Endothelial cell of umbilical vein (primary cell): ENCODE data around the gene PITPNM3. TPM values are rescaled to one million over a fixed set of nuclear protein-coding genes. Genes with fewer than 3 reads are reported as not detected.

Experiments
- BruUV-seq: library from RNA; stranded (reverse); fragments of 400-500 nt; replicated peaks from 2 replicates; lab custom pipeline; 2021; lab: Mats Ljungman, UMichigan
- CTCF ChIA-PET: fragments of 300-600, 350-600 bp; sonication (Branson Sonifier 250); formaldehyde crosslinking; loops from one replicate; lab custom pipeline; 2021; ENCODE audit warnings: antibody characterized with exemption, inconsistent platforms; lab: Charles Lee
- POLR2A ChIA-PET: fragments of 300-600, 350-600 bp; sonication (Branson Sonifier 250); formaldehyde crosslinking; loops from one replicate; lab custom pipeline; 2021; ENCODE audit warnings: antibody characterized with exemption, inconsistent platforms; lab: Charles Lee
- DNase-seq: peaks from one replicate; pipeline ENCODE4 v3.0.0-alpha.2; 2011; ENCODE audit warnings: low read depth, low spot score
- FAIRE-seq: peaks from 2 replicates; lab custom pipeline; 2011; peaks lifted over from hg19 to GRCh38; lab: Jason Lieb, UNC
- H2AFZ ChIP-seq: 2 replicates; pipeline ENCODE4 v1.6.0; 2012; ENCODE audit warnings: low read depth, low read length, control low read depth, inconsistent platforms
- H3K27ac ChIP-seq: 2 replicates; pipeline ENCODE4 v1.5.1; 2011; ENCODE audit warnings: low read depth, mild to moderate bottlenecking, control low read depth, low read length, moderate library complexity; ENCODE audit not compliant: insufficient read depth
- H3K27me3 ChIP-seq, 2 experiments: 2 replicates each; pipeline versions ENCODE4 v1.6.0 to v1.6.1; 2011; ENCODE audit warnings: low read length in 2 of 2, mixed read lengths in 1 of 2; ENCODE audit not compliant: control insufficient read depth in 2 of 2, insufficient read depth in 2 of 2
- H3K36me3 ChIP-seq, 2 experiments: 2 replicates in 1 of 2; 3 replicates in 1 of 2; pipeline ENCODE4 v1.5.1; 2011; ENCODE audit warnings: low read length in 2 of 2, mild to moderate bottlenecking in 1 of 2, moderate library complexity in 1 of 2; ENCODE audit not compliant: control insufficient read depth in 2 of 2, insufficient read depth in 2 of 2; ENCODE audit errors: extremely low read depth in 1 of 2
- H3K4me1 ChIP-seq: 3 replicates; pipeline ENCODE4 v1.5.1; 2011; ENCODE audit warnings: mild to moderate bottlenecking, low read length; ENCODE audit not compliant: control insufficient read depth, insufficient read depth; ENCODE audit errors: extremely low read depth
- H3K4me2 ChIP-seq: 2 replicates; pipeline ENCODE4 v1.6.1; 2011; ENCODE audit warnings: low read length, control low read depth, mixed read lengths; ENCODE audit not compliant: insufficient read depth
- H3K4me3 ChIP-seq, 3 experiments: fragments of 200-600 bp in 1 of 3; sonication (generic), shearing (Covaris generic) in 1 of 3; replicated peaks in 1 of 3; 2 replicates each; pipeline ENCODE4 v1.5.1; 2011 to 2016; ENCODE audit warnings: control low read depth in 3 of 3, low read length in 3 of 3, mild to moderate bottlenecking in 2 of 3, inconsistent platforms in 1 of 3, low read depth in 1 of 3, moderate library complexity in 1 of 3; ENCODE audit not compliant: insufficient read depth in 1 of 3
- H3K79me2 ChIP-seq: 2 replicates; pipeline ENCODE4 v1.6.0; 2012; ENCODE audit warnings: low read length, inconsistent platforms; ENCODE audit not compliant: control insufficient read depth, insufficient read depth
- H3K9ac ChIP-seq: replicated peaks from 2 replicates; pipeline ENCODE3; 2011; ENCODE audit warnings: low read length, control low read depth; ENCODE audit not compliant: insufficient read depth; ENCODE audit errors: extremely low read depth
- H3K9me1 ChIP-seq: replicated peaks from 3 replicates; pipeline ENCODE4 v1.6.0; 2011; ENCODE audit warnings: mild to moderate bottlenecking, low read length; ENCODE audit not compliant: control insufficient read depth, insufficient read depth; ENCODE audit errors: extremely low read depth
- H3K9me3 ChIP-seq: replicated peaks from 2 replicates; pipeline ENCODE4 v1.5.1; 2012; ENCODE audit warnings: low read length, inconsistent platforms; ENCODE audit not compliant: control insufficient read depth, insufficient read depth
- H4K20me1 ChIP-seq: replicated peaks from 2 replicates; pipeline ENCODE3; 2011; ENCODE audit warnings: mild to moderate bottlenecking, low read length; ENCODE audit not compliant: control insufficient read depth, insufficient read depth; ENCODE audit errors: extremely low read depth
- EZH2 ChIP-seq: IDR thresholded peaks from 2 replicates; pipeline ENCODE4 v1.6.1; 2012; ENCODE audit warnings: borderline replicate concordance, low read depth, mild to moderate bottlenecking, moderate library complexity, low read length, inconsistent platforms; ENCODE audit not compliant: severe bottlenecking
- FOS ChIP-seq: IDR thresholded peaks from 2 replicates; pipeline ENCODE4 v1.6.1; 2011; ENCODE audit warnings: mild to moderate bottlenecking, low read length, moderate library complexity, borderline replicate concordance; ENCODE audit not compliant: insufficient read depth
- GATA2 ChIP-seq: IDR thresholded peaks from 2 replicates; pipeline ENCODE4 v1.7.0; 2011; ENCODE audit warnings: low read depth, mild to moderate bottlenecking, moderate library complexity, mixed read lengths, low read length; ENCODE audit not compliant: insufficient read length, insufficient read depth
- JUN ChIP-seq: IDR thresholded peaks from 2 replicates; pipeline ENCODE4 v1.6.1; 2011; ENCODE audit warnings: borderline replicate concordance, low read depth; ENCODE audit not compliant: insufficient read length, insufficient read depth
- MAX ChIP-seq: IDR thresholded peaks from 2 replicates; pipeline ENCODE4 v1.6.1; 2011; ENCODE audit not compliant: insufficient read depth, insufficient read length
- MYC ChIP-seq: IDR thresholded peaks from one replicate; pipeline ENCODE4 v1.6.1; 2011; ENCODE audit warnings: mild to moderate bottlenecking, low read depth, low read length
- POLR2A ChIP-seq: IDR thresholded peaks from 2 replicates; pipeline ENCODE4 v1.6.1; 2012; ENCODE audit warnings: low read depth, mild to moderate bottlenecking, control low read depth, low read length
- POLR2AphosphoS5 ChIP-seq: IDR thresholded peaks from 2 replicates; pipeline ENCODE4 v1.6.1; 2012; ENCODE audit warnings: low read depth, mild to moderate bottlenecking, control low read depth, low read length, moderate library complexity; ENCODE audit not compliant: insufficient read depth
- dilution Hi-C: fragments of 300-500 bp; cut with MboI; formaldehyde crosslinking; loops from one replicate; pipeline ENCODE4 v1.15.0; 2019; ENCODE audit warnings: low sequenced_read_pairs; ENCODE audit not compliant: extremely low pct_ligation_motif_present
- intact Hi-C: fragments of 100-400 bp; cut with micrococcal nuclease; formaldehyde crosslinking; loops from one replicate; pipeline ENCODE4 v1.10.0; 2022
- polyA plus RNA-seq, 4 experiments: library from polyadenylated mRNA; depleted of rRNA in 3 of 4; stranded (reverse) in 3 of 4; unstranded in 1 of 4; fragments of >200 nt; gene quantifications; 2 replicates each; pipeline versions ENCODE4 v1.2.1 to v1.2.3, GENCODE V29; 2011 to 2012; ENCODE audit warnings: missing spikeins in 1 of 4
- total RNA-seq: library from RNA; stranded (reverse); gene quantifications from 2 replicates; pipeline ENCODE4 v1.2.3, GENCODE V29; 2021
- TF ChIP-seq, protein P1 (sequence below), 2 donors: IDR thresholded peaks; 1 replicate in 1 of 2; 2 replicates in 1 of 2; pipeline ENCODE4 v1.5.1; 2011; ENCODE audit warnings: low read length in 2 of 2, mild to moderate bottlenecking in 2 of 2, moderate library complexity in 2 of 2, control low read depth in 1 of 2, inconsistent platforms in 1 of 2, low read depth in 1 of 2; ENCODE audit not compliant: insufficient read depth in 1 of 2; ENCODE audit errors: extremely low read depth in 1 of 2

PITPNM3 gene
- total and polyA plus RNA-seq, 2 donors (not counting 3 experiments of a cell fraction or from before 2014, with no cell fraction given), result 1.0 to 1.9 TPM

- CTCF ChIA-PET, result no interaction called here
- H3K36me3 ChIP-seq, result peaks cover 11 to 15% of the 10 kb centered on the region in 2 experiments
- no peak for FAIRE-seq
These were observed 27.1 kb upstream of the PITPNM3 start for GRCh38 chr17:6583411-6583810.

GRCh38 chr17:6580625-6581024 is 24.3 kb upstream of the PITPNM3 start:
- Histone ChIP-seq H3K4me3 (no peak overlapping the region), H4K20me1 (no peaks in the 10 kb centered on the region), H3K9ac (no peak overlapping the region), H3K36me3 (peaks cover 3 to 8% of the 10 kb centered on the region in 2 experiments), H3K4me1 (peaks cover 1% of the 10 kb centered on the region), H2AFZ (no peak overlapping the region), H3K4me2 (no peak overlapping the region), H3K27me3 (no peaks in the 10 kb centered on the region), H3K9me1 (no peaks in the 10 kb centered on the region), H3K79me2 (no peaks in the 10 kb centered on the region), H3K27ac (no peak overlapping the region), H3K9me3 (no peaks in the 10 kb centered on the region)
- POLR2A ChIA-PET, result interaction anchor here (0.7 kb wide), 1 partner anchor 116 kb away, joined by 4 read pairs; no protein-coding TSS in a partner anchor
- no peak for TF ChIP-seq POLR2AphosphoS5
- no peak for TF ChIP-seq EZH2
- TF ChIP-seq MAX, result no peak
- no peak for TF ChIP-seq JUN
- TF ChIP-seq FOS, result no peak
- no peak for TF ChIP-seq GATA2
- no peak for TF ChIP-seq POLR2A
- TF ChIP-seq, protein P1, sequence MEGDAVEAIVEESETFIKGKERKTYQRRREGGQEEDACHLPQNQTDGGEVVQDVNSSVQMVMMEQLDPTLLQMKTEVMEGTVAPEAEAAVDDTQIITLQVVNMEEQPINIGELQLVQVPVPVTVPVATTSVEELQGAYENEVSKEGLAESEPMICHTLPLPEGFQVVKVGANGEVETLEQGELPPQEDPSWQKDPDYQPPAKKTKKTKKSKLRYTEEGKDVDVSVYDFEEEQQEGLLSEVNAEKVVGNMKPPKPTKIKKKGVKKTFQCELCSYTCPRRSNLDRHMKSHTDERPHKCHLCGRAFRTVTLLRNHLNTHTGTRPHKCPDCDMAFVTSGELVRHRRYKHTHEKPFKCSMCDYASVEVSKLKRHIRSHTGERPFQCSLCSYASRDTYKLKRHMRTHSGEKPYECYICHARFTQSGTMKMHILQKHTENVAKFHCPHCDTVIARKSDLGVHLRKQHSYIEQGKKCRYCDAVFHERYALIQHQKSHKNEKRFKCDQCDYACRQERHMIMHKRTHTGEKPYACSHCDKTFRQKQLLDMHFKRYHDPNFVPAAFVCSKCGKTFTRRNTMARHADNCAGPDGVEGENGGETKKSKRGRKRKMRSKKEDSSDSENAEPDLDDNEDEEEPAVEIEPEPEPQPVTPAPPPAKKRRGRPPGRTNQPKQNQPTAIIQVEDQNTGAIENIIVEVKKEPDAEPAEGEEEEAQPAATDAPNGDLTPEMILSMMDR (IDR thresholded peaks at IDR 0.05; ENCODE audit: extremely low read depth in 1 of 2, insufficient read depth in 1 of 2, low read depth in 1 of 2, low read length in 2 of 2), result no peak
- TF ChIP-seq MYC, result no peak
- CTCF ChIA-PET, result interaction anchor here (0.7 to 1.5 kb wide), 2 partner anchors 91 to 107 kb away, joined by 3 to 5 read pairs; no protein-coding TSS in a partner anchor
- intact Hi-C loops (no loop called here), dilution Hi-C loops (no loop called here)
- no TSS peak for BruUV-seq
- FAIRE-seq (no peak), DNase-seq (no peak)

More at GRCh38 chr17:6583411-6583810, 27.1 kb upstream of the PITPNM3 start:
- H4K20me1 ChIP-seq, result no peaks in the 10 kb centered on the region
- no peak for DNase-seq
- POLR2A ChIA-PET, result no interaction called here
- H3K79me2 ChIP-seq, result no peaks in the 10 kb centered on the region
- H3K4me2 ChIP-seq, result no peak overlapping the region
- dilution Hi-C loops, result no loop called here
- intact Hi-C loops, result no loop called here
- H3K27me3 ChIP-seq, result no peaks in the 10 kb centered on the region
- no peak for TF ChIP-seq MYC
- TF ChIP-seq POLR2AphosphoS5, result no peak
- no peak for TF ChIP-seq POLR2A
- no peak for TF ChIP-seq EZH2
- no peak for TF ChIP-seq FOS
- no peak for TF ChIP-seq JUN
- TF ChIP-seq GATA2, result no peak
- no peak for TF ChIP-seq MAX
- no TSS peak for BruUV-seq
- no peaks in the 10 kb centered on the region for H3K9me3 ChIP-seq
- H3K4me3 ChIP-seq, result no peak overlapping the region
- no peak overlapping the region for H3K27ac ChIP-seq
- H3K9me1 ChIP-seq, result no peaks in the 10 kb centered on the region
- no peaks in the 10 kb centered on the region for H3K4me1 ChIP-seq
- no peak overlapping the region for H2AFZ ChIP-seq
- no peak overlapping the region for H3K9ac ChIP-seq
